Activated CD4-positive, CD25-positive, alpha-beta regulatory T cell treated with anti-CD3 and anti-CD28 coated beads, Interleukin-2, amount 50 U/mL, for 72 hours (primary cell): ENCODE measurements around the gene LAMA3.
"Not testable (repeated sequence)": the region's sequence is repeated elsewhere in the genome, so short reads cannot be mapped to it uniquely, and the experiment has no call there.

Experiments used
- DNase-seq: peaks from one replicate; pipeline ENCODE4 v3.0.0; 2021

Gene LAMA3

GRCh38 chr18:23710068-23710527 lies 20.8 kb downstream of the LAMA3 start:
- no peak for DNase-seq

- no peak for DNase-seq
Observed at GRCh38 chr18:23710946-23711345, 21.7 kb downstream of the LAMA3 start.

GRCh38 chr18:23711426-23711825 lies 22.2 kb downstream of the LAMA3 start:
- no peak for DNase-seq

GRCh38 chr18:23712445-23712844 lies 23.2 kb downstream of the LAMA3 start:
- no peak for DNase-seq

GRCh38 chr18:23714576-23714975 lies 25.3 kb downstream of the LAMA3 start:
- DNase-seq, result no peak

GRCh38 chr18:23716079-23716478 lies 26.8 kb downstream of the LAMA3 start:
- DNase-seq, result not testable (repeated sequence)

GRCh38 chr18:23716516-23716915 lies 27.3 kb downstream of the LAMA3 start:
- no peak for DNase-seq

GRCh38 chr18:23716966-23717365 lies 27.7 kb downstream of the LAMA3 start:
- DNase-seq, result no peak

- no peak for DNase-seq
Observed at GRCh38 chr18:23718243-23718720, 29.0 kb downstream of the LAMA3 start.

GRCh38 chr18:23718731-23719130 lies 29.5 kb downstream of the LAMA3 start:
- DNase-seq, result no peak

- no peak for DNase-seq
Observed at GRCh38 chr18:23719634-23720201, 30.5 kb downstream of the LAMA3 start.

GRCh38 chr18:23721696-23722480 lies 32.6 kb downstream of the LAMA3 start:
- DNase-seq, result no peak

GRCh38 chr18:23722646-23723045 lies 33.4 kb downstream of the LAMA3 start:
- no peak for DNase-seq

GRCh38 chr18:23723121-23723520 lies 33.9 kb downstream of the LAMA3 start:
- no peak for DNase-seq

GRCh38 chr18:23724681-23725080 lies 35.4 kb downstream of the LAMA3 start:
- DNase-seq, result no peak

GRCh38 chr18:23725351-23725750 lies 36.1 kb downstream of the LAMA3 start:
- no peak for DNase-seq

- DNase-seq, result no peak
Observed at GRCh38 chr18:23725827-23726661, 36.8 kb downstream of the LAMA3 start.

- DNase-seq, result no peak
Observed at GRCh38 chr18:23727707-23728493, 38.6 kb downstream of the LAMA3 start.

GRCh38 chr18:23730857-23731256 lies 41.6 kb downstream of the LAMA3 start:
- DNase-seq, result no peak

GRCh38 chr18:23731861-23732260 lies 42.6 kb downstream of the LAMA3 start:
- no peak for DNase-seq

- DNase-seq, result no peak
Observed at GRCh38 chr18:23732439-23732838, 43.2 kb downstream of the LAMA3 start.

- DNase-seq, result not testable (repeated sequence)
Observed at GRCh38 chr18:23733265-23733664, 44.0 kb downstream of the LAMA3 start.

GRCh38 chr18:23733895-23734294 lies 44.6 kb downstream of the LAMA3 start:
- DNase-seq, result no peak
